ENCODE data around the gene B3GAT3.
"Not testable (repeated sequence)": the region's sequence is repeated elsewhere in the genome, so short reads cannot be mapped to it uniquely, and the experiment has no call there.

Gene B3GAT3

DNA sequence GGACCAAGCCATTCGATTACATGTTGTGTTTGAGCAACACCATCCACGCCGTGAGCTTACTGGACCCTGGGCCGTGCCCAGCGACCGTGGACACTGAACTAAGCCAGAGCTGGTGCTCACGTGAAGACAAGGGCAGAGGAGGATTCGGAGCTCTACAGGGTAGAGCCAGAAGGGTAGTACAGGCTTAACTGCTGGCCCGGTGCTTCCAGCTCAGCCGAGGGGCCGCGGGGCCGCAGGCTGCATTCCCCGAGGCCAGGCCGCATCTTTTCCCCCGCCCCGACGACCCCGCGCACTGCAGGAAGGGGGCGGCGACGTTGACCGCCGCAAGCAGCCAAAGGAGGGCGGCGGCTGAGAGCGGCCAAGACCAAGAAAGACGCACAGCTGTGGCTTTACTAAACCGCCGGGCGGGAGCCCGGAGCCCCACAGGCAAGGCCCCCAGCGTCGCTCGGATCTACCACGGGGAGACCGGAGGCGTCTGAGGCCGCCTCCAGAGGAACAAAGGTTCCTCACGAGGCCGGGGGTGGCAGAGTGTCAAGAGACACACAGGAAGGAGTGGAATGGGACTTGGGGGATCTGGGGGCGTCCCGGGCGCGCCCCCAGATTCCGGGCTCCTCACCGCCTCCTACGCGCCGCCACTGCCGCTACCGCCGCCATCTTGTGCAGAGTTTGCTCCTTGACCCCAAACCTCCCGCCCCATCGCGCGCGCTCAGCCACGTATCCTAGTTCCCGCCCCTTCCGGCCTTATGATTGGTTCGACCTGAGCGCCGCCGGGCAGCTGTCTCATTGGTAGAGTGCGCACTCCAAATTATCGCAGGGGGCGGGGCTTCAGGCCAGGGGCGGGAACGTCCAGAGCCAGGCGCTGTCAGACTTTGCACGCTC, 24.4 kb upstream of the B3GAT3 start, which contains the start of gene GANAB:
GANAB (minus strand) TSS at position 668 of the 879 bp plus-strand sequence; CDS start at position 654, 14 bp downstream.
- peak; percentile 98 for DNase-seq

DNA sequence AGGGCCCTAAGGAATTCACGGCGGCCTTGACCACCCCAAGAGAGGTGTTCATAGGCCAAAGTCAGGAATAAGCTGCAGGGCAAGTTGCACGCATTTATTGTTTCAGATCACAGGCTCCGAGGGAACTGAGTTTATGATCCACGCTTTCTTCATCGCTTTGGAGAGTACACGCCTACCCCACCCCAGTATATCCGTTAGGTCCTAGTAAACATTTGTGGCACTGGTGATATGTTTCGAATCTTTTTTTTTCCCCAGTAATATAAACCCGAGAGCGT, 23.8 kb upstream of the B3GAT3 start:
- DNase-seq, result no peak

DNA sequence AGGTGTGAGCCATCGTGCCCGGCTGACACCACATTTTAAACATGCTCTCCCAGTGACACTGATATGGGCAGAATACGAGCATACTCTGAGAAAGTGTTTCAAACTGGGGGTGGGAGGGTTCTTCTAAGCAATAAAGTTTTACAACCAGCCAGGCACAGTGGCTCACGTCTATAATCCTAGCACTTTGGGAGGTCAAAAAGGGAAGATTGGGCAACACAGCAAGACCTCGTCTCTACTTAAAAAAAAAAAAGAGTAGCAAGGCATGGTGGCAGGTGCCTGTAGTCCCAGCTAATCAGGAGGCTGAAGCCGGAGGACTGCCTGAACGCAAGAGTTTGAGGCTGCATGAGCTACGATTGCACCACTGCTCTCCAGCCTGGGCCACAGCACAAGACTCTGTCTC, 22.4 kb upstream of the B3GAT3 start:
- DNase-seq, result no peak

DNA sequence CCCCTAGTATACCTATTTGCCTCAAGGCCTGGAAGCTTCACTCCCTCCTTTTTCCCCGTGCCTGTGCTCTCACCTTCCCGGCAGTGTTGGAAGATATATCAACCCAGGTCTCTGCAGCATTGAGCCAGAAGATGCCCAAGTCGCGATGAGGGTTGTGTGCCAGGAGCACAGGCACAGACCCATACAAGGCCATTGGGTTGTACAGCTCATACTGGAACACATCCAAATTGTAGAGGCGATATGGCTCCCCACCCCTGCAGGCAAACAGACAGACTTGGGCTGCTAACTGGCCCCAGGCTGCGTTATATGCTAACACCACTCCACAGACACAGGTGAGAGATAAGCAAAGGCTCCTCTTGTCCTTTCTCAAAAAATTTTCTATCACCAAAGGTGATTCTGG, 10.7 kb upstream of the B3GAT3 start:
- no peak for DNase-seq

DNA sequence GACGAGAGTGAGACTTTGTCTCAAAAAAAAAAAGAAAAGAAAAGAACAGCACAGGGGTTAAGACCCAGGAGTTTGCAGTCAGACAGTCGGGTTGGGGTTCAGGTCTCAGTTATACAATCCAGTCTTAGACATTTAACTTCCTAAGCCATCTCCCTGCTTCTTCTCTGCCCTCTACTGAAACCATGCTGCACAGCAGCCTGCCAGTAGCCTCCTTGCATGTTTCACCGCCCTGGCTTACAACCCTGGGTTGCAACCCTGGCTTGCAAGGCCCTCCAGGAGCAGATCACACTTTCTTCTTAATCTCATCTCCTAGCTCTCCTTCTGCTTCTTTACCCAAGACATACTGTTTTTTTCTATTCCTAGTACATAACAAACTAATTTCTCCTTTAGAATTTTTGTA, 5.9 kb upstream of the B3GAT3 start:
- no peak for DNase-seq

DNA sequence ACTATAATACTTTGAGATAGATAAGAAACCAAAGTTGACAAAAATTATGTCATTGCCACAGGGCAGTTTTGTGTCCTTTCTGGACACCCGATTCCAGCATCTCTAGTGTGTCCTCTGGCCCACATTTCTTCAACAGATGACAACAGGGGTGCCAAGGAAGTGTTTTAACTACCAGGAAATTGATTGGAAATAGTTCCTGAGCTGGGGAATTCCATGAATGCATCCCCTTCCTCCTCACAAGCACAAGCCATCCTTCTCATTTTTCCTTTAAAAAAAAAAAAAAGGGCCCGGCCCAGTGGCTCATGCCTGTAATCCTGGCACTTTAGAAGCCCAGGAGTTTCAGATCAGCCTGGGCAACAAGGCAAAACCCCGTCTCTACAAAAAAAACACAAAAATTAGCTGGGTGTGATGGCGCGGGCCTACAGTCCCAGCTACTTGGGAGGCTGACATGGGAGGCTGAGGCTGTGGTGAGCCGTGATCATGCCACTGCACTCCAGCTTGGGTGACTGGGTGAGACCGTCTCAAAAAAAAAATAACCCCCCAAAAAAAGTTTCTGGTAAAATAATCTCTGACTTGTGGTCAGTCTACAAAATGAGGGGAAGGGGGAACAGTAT, 797 bp upstream of the B3GAT3 start:
- DNase-seq, result no peak

DNA sequence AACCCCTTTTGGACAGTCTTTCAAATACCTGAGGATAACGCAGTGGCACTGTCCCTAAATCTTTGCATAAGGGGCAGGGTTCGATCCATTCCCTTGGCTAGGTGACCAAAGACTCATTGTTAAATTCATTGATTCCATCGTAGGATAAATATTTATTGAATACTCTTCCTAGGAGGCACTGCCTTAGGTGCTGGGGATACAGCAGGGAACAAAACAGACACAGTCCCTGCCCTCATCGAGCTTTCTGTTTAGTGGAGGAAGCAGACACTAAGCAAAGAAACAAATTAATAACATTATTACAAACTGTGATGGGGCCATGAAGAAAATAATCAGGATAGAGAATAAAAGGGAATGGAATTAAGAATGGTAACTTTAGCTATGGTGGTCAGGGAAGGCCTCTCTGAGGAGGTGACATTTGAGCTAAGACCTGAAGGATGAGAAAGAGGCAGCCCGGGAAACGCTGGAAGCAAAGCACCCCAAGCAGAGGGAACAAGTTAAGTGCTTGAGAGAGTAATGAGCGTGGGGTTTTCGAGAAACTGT, 689 bp downstream of the B3GAT3 start:
- no peak for DNase-seq

DNA sequence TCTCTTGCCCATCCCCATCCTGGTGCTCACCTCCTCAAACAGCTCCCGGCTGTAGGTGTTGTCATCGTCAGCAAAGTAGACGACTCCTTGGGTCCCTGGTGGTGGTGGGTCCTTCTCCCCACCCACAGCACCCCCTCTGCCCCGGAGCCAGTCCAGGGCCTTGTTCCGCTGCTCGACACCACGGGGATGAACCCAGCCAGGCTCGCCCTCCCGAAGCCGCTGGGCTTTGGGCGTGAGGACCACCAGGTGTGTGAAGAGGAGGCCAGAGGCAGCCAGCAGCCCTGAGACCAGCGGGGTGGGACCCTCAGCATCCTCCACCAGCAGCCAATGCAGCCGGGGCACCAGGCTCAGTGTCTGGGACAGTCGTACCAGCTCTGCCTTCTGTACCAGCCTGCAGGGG, 4.8 kb downstream of the B3GAT3 start:
- not testable (repeated sequence) for DNase-seq

DNA sequence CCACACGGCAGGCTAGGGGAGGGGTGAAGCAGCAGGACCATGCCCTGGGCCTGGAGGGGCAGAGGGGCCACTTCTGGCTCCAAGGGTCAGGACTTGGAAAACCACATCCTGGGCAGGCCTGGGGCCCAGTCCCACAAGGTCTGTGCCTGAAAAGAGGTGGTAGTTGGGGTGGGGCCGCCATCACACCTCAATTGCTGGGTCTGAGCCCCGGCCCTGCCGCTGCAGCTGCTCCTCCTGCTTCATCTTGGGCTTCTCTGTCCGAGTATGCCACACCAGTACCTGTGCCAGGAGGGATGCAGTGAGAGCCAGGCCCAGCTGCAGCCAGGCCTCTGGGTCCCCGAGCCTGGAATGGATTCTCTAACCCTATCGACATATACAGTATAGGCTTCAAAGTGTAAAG, 6.3 kb downstream of the B3GAT3 start:
- no peak for DNase-seq

DNA sequence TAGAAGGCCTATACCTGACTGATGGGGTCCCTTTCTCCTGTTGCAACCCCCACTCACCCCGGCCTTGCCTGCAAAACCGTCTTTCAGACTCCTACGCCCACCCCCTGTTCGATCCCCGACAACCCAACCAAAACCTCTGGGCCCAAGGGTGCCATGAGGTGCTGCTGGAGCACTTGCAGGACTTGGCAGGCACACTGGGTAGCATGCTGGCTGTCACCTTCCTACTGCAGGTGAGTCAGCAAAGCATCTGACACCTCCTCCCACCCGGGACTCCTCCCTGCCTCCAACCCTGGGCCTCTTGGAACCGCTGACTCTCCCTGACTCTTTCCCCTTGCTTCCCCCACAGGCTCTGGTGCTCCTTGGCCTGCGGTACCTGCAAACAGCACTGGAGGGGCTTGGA, 7.5 kb downstream of the B3GAT3 start:
- DNase-seq, result no peak

DNA sequence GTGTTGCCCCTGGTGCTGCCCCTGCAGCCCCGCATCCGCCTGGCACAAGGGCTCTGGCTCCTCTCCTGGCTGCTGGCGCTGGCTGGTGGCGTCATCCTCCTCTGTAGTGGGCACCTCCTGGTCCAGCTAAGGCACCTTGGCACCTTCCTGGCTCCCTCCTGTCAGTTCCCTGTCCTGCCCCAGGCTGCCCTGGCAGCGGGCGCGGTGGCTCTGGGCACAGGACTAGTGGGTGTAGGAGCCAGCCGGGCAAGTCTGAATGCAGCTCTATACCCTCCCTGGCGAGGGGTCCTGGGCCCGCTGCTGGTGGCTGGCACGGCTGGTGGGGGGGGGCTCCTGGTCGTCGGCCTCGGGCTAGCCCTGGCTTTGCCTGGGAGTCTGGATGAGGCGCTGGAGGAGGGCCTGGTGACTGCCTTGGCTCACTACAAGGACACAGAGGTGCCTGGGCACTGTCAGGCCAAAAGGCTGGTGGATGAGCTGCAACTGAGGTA, 8.5 kb downstream of the B3GAT3 start:
- DNase-seq, result no peak

DNA sequence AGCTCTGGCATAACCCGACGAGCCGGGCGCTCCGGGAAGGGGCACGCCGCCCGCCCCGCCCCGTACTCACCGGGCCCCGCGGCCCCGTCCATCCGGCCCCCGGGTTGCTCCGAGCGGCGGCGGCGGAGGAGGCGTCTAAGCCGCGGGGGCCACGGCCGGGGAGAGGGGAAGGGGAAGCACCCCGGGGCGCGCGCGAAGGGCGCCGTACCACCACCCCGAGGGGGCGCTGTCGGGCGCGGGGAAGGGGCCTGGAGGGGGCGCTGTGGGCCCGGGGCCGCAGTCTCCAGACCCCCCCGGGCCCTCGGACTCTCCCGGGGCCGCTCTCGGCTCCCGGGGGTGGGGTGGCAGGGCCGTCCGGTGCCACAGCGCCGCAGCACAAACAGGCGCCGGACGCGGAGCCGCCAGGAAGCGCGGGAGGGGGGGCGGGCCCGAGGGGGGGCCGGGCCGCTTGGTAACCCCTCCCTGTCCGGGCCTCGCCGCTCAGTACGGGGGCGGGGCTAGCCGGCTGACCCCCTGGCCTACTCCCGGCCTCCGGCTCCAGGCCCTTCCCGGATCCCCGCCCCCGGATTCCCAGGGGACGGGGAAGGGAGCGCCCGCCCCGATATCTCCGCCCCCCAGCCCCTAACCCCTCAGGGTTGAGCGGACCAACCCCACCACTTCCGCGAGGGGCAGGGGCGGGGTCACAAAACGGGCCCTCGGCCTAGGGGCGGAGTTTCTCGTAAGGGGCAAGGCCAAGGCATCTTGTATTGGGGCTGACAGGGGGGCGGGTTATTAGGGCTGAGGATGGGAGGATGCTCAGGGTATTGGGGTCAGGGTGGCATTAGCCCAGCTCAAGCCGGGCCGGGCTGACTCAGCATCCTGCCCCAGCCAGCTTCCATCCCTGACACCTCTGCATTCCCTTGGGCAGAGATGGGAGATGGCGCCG, 9.2 kb downstream of the B3GAT3 start, which contains the start of the genes EML3 and ROM1:
EML3 (minus strand) TSS at position 410 of the 925 bp plus-strand sequence; CDS start at position 92, 318 bp downstream.
ROM1 (plus strand) TSS at position 892 of the 925 bp plus-strand sequence; CDS start at position 917, 25 bp downstream.
- peak; percentile 88 for DNase-seq

DNA sequence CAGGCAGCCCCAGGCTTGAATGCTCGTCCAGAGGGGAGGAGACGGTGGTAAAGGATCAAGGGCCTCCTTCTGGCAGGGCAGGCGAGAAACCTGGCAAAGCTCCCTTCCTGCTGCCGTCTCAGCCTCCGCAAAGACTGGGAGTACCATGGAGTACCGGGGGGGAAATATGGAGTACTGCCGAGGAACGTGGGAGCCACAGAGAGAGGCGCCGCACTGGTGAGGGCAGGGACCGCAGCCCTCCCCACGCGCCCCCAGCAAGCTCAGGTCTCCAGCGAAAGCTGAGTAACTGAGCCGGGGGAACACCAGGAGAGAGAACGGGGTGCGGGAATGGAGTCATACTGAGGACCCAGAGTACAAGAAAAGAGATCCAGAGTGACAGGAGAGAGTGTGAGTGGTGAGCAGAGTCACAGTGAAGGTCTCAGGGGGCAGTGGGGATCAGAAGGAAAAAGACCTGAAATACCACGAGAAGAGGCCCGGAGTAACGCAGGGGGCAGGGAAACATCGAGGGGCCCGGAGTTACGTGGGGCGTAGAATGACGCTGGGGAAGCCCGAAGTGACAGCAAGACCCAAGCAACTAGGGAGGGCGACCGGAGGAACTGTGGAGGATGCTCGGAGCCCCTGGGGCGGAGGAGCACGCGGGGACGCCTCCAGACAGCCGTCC, 10.0 kb downstream of the B3GAT3 start:
- peak; percentile 55 for DNase-seq

DNA sequence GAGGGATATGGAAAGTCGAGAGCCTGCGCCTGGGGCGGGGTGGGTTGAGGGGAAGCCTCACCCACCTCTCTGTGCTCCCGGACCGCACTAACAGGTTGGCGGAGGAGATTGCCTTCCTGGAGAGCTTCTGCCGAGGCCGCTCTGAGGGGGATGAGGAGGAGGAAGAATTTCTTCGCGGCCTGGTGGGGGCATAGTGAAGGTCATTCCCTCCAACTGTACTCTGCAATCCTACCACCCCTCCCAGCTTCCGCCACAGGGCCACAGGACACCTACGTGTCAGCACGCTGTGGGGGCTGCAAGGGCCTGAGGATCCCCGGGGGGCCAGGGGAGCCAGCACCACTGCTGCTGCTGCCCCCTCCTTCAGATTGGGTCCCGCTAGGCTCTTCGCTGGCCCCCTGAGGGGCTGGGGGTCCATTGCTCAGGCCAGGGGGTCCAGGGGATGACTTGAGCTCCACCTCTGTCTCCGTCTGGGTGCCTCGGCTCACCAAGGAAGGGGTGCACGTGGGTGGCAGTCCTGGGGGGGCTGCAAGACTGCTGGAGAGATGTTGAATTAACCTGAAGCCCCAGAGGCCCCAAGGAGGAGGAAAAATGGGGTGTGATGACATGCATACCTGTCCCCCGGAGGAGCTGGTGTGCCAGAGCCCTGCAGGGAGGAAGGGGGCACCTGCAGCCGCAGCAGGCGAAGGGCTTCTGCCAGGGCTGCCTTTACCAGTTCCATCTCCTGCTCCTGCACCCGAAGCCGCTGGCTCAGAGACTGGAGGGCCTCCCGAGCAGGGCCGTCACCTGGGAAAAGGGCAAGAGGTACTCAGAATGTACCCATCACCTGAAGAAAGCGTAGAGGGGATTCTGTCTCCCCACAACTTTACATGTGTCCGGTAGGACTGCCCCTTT, 10.7 kb downstream of the B3GAT3 start:
- no peak for DNase-seq

DNA sequence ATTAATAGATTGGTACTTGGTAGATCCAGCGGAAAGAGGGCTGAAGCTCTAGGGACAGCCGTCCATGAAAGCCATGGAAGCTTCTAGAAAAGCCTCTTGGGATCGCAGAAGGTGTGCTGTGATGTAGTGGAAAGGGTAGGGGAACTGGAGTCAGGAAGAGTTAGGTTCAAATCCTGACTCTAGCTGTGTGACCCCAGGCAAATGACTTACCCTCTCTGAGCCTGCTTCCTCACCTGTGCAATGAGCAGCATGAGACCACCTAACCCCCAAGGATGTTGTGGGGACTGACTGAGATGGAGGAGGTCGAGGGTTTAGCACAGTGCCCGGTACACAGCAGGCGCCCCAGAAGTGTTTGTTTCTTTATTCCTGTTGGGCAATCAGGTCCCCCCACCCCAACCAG, 11.4 kb downstream of the B3GAT3 start:
- DNase-seq, result no peak

DNA sequence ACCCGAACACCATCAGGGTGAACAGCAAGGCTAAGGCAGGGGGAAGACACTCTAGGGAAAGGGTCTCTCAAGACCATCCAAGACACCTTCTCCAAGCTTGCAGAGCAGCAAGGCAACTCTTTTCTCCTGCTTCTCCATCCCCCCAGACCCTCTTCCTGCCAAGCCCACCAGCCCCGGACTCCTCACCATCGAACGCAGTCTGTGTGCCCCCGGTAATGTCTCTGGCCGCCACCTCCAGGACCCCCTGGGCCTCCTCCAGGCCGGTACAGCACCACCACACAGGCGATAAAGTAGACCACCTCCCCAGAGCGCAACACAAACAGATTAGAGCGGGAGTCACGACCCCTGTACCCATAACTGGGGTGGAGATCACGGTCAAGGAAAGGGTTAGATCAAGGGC, 13.0 kb downstream of the B3GAT3 start:
- no peak for DNase-seq

DNA sequence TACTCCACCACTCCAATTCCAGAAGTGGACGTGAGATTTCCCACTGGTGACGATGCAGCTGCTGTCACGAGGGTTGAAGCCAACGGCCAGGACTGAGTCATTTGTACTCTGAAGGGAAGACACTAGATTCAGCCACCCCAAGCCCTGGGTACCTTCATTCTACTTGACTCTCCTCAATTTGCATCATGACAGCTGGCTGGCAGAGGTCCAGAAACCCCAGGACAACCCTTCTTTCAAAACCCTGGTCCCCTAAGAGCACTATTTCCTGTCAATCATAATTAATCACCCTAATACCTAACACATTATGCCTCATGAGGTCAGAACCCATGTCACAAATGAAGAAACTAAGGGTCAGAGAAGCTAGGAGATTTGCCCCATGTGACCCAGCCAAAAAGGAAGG, 14.1 kb downstream of the B3GAT3 start:
- no peak for DNase-seq

DNA sequence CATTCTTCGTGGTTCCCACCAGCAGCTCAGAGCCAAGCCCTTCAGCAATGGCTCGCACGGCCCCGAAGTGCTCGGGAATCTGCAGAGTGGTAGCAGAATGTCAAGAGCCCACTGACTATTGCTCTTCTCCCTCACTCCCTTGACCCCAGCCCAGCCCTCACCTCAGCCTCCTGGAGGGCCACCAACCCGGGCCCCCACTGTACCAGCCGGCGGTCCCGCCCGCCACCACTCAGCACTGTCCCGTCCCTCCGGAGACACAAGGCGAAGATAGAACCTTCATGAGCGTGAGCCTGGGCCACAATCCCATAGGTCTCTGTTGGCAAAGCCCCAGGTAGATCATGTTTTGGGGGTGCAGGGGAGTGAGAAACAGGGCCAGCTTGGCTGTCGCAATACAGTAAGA, 15.9 kb downstream of the B3GAT3 start:
- no peak for DNase-seq

DNA sequence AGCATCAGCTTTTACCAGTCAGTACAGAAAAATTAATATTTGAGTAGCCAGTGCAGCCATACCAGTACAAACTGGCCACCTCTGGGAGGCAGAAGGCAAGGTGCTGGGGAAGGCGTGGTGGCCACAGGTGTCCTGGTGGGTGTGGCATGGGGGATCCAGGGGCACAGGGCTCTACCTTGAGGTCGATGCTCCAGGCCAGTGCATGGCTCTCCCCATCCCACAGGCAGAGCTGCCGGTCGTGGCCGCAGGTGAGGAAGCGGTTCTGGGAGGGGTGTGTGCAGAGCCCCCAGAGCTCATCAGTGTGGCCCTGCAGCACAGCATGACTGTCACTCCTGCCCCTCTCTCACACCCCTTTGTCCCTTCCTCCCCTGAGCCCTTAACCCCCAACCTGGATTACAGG, 16.3 kb downstream of the B3GAT3 start:
- no peak for DNase-seq

DNA sequence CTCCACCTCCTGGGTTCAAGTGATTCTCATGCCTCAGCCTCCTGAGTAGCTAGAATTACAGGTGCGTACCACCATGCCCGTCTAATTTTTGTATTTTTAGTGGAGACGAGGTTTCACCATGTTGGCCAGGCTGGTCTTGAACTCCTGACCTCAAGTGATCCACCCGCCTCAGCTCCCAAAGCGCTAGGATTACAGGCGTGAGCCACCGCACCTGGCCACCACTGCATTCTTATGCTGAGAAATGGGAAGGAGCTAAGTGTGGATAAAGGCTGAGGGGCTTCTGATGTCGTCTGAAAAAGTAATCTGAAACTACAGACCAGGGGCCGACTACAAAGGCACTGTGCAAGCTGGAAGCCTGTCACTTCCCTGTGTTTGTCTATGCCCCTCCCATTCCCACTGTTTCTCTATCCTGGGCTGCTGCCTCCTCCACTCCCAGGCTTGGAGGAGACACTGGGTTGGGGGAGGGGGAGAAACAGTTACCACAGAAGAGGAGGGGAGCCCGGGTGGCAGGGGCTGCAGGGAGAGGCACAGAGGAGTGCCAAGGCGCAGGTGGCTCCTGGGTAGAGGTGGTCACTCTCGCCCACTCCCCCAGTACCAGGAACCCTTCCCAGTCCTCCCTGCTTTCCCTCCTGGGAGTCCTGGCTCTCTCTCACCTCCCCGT, 17.2 kb downstream of the B3GAT3 start:
- no peak for DNase-seq
